A673 (cell line): Measurements from ENCODE around the gene GABRG2.

Experiments
- EZH2 ChIP-seq: fragments of 200-600 bp; sonication (generic); IDR thresholded peaks from 2 replicates; pipeline ENCODE4 v1.6.1; 2017; ENCODE audit warnings: borderline replicate concordance, low read depth, mild to moderate bottlenecking, mixed read lengths, antibody characterized with exemption, low read length; ENCODE audit not compliant: poor library complexity, severe bottlenecking
- TF ChIP-seq, protein P1 (sequence below): fragments of 300-800, 200-600 bp; sonication (generic); conservative IDR thresholded peaks from 2 replicates; pipeline ENCODE4 v1.5.1; 2017; ENCODE audit warnings: low read depth, mild to moderate bottlenecking, antibody characterized with exemption, low read length, moderate library complexity, mixed read lengths

DNA sequence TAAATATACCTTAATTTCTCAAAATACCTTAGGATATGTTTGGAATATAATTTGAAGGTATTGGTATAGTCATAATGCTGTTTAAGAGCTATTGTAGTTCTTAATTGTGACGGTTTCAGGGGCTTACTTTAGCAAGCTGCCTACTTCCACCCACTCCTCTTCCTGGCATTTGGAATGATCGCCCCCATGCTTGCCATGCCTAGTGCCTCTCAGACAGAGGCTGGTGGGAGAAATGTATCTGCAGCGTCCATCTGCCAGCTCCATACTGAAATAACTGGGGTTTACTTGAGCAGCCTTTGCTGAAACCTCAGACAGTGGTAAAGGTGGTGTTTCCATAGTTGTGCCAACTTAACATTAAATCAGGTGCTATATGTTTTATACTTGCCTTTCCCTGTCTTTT, 52.2 kb downstream of the GABRG2 start:
- TF ChIP-seq, protein P1, sequence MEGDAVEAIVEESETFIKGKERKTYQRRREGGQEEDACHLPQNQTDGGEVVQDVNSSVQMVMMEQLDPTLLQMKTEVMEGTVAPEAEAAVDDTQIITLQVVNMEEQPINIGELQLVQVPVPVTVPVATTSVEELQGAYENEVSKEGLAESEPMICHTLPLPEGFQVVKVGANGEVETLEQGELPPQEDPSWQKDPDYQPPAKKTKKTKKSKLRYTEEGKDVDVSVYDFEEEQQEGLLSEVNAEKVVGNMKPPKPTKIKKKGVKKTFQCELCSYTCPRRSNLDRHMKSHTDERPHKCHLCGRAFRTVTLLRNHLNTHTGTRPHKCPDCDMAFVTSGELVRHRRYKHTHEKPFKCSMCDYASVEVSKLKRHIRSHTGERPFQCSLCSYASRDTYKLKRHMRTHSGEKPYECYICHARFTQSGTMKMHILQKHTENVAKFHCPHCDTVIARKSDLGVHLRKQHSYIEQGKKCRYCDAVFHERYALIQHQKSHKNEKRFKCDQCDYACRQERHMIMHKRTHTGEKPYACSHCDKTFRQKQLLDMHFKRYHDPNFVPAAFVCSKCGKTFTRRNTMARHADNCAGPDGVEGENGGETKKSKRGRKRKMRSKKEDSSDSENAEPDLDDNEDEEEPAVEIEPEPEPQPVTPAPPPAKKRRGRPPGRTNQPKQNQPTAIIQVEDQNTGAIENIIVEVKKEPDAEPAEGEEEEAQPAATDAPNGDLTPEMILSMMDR, result no peak
- no peak for TF ChIP-seq EZH2
